Activated B cell treated with CpG ODN at 0.5 μM for 24 hours (primary cell): Measurements from ENCODE around the gene CFAP100. TPM values are rescaled to one million over a fixed set of nuclear protein-coding genes. Genes with fewer than 3 reads are reported as not detected.

Experiments used
- ATAC-seq: fragments of 200-7000 bp; cut with Tn5 transposase; one replicate; pipeline ENCODE4 v1.10.0; 2021; ENCODE audit warnings: low read depth, mild to moderate bottlenecking, moderate library complexity
- CTCF ChIA-PET: fragments of 350-600 bp; sonication (Branson Sonifier 250); formaldehyde crosslinking; loops from one replicate; lab custom pipeline; 2021; ENCODE audit warnings: antibody characterized with exemption; lab: Charles Lee
- POLR2A ChIA-PET: fragments of 350-600 bp; sonication (Branson Sonifier 250); formaldehyde crosslinking; loops from one replicate; lab custom pipeline; 2021; ENCODE audit warnings: antibody characterized with exemption; lab: Charles Lee
- DNase-seq: peaks from one replicate; pipeline ENCODE4 v3.0.0; 2022
- H3K27ac Mint-ChIP-seq: one replicate; pipeline ENCODE4 v1.8.0; 2020; ENCODE audit warnings: mixed read lengths
- H3K27me3 Mint-ChIP-seq: one replicate; pipeline ENCODE4 v1.8.0; 2021; ENCODE audit warnings: mixed read lengths
- H3K36me3 Mint-ChIP-seq: one replicate; pipeline ENCODE4 v1.8.0; 2021; ENCODE audit warnings: low read depth, mixed read lengths
- H3K4me1 Mint-ChIP-seq: one replicate; pipeline ENCODE4 v1.8.0; 2021; ENCODE audit warnings: mixed read lengths
- H3K4me3 Mint-ChIP-seq: one replicate; pipeline ENCODE4 v1.8.0; 2020; ENCODE audit warnings: mild to moderate bottlenecking, mixed read lengths
- H3K9me3 Mint-ChIP-seq: one replicate; pipeline ENCODE4 v1.8.0; 2020; ENCODE audit warnings: mixed read lengths
- intact Hi-C: fragments of 100-400 bp; cut with micrococcal nuclease; formaldehyde crosslinking; loops from one replicate; pipeline ENCODE4 v1.15.1; 2024
- total RNA-seq: library from RNA; stranded (reverse); gene quantifications from 2 replicates; pipeline ENCODE4 v1.2.3, GENCODE V29; 2022
- TF ChIP-seq, protein P1 (sequence below): fragments of 200-600 bp; IDR thresholded peaks from one replicate; pipeline ENCODE4 v1.8.0; 2022; ENCODE audit warnings: antibody characterized with exemption, mild to moderate bottlenecking

Gene CFAP100
- total RNA-seq, 1 donor from 2014 or later = not detected

GRCh38 chr3:126389112-126389793, 5.5 kb upstream of the CFAP100 start:
- H3K4me1 Mint-ChIP-seq = peaks cover 15% of the 10 kb centered on the region
- ATAC-seq (peak; percentile 95), DNase-seq (peak; percentile 50)
- peak overlapping the region; percentile 53 for H3K4me3 Mint-ChIP-seq
- no peaks in the 10 kb centered on the region for H3K9me3 Mint-ChIP-seq
- TF ChIP-seq, protein P1, sequence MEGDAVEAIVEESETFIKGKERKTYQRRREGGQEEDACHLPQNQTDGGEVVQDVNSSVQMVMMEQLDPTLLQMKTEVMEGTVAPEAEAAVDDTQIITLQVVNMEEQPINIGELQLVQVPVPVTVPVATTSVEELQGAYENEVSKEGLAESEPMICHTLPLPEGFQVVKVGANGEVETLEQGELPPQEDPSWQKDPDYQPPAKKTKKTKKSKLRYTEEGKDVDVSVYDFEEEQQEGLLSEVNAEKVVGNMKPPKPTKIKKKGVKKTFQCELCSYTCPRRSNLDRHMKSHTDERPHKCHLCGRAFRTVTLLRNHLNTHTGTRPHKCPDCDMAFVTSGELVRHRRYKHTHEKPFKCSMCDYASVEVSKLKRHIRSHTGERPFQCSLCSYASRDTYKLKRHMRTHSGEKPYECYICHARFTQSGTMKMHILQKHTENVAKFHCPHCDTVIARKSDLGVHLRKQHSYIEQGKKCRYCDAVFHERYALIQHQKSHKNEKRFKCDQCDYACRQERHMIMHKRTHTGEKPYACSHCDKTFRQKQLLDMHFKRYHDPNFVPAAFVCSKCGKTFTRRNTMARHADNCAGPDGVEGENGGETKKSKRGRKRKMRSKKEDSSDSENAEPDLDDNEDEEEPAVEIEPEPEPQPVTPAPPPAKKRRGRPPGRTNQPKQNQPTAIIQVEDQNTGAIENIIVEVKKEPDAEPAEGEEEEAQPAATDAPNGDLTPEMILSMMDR = no peak
- CTCF ChIA-PET = interaction anchor here (1.3 kb wide), 1 partner anchor 38 kb away, joined by 3 read pairs; no protein-coding TSS in a partner anchor
- POLR2A ChIA-PET = no interaction called here
- peaks cover 46% of the 10 kb centered on the region for H3K27me3 Mint-ChIP-seq
- intact Hi-C loops = loop anchor here (1.0 to 5.0 kb wide), 4 partner anchors 32 to 622 kb away; partner anchors contain the start of gene KLF15
- no peak overlapping the region for H3K27ac Mint-ChIP-seq
- no peaks in the 10 kb centered on the region for H3K36me3 Mint-ChIP-seq

DNA sequence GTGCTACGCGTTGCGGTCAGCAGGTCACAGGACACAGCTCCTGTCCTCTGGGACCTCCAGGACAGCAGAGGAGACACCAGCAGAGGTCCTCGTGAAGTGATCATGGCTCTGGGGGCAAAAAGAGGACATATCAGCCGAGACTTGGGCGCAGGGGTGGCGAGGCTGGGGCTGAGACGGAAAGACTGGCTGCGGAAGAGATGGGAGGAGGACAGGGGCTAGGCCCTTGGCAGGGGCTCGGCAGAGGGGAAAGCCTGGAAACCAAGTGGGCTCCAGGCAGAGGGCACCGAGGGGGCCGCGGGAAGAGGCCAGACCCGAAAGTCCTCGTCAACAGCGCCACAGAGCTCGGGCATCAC, 4.9 kb upstream of the CFAP100 start:
- intact Hi-C loops = loop anchor here (1.0 to 5.0 kb wide), 4 partner anchors 32 to 622 kb away; partner anchors contain the start of gene KLF15
- ChIA-PET CTCF (interaction anchor here (1.3 kb wide), 1 partner anchor 39 kb away, joined by 3 read pairs; no protein-coding TSS in a partner anchor), POLR2A (no interaction called here)
- no peak for ATAC-seq
- Mint-ChIP-seq H3K4me3 (peak overlapping the region; percentile 53), H3K9me3 (no peaks in the 10 kb centered on the region), H3K27me3 (peaks cover 46% of the 10 kb centered on the region), H3K27ac (no peak overlapping the region), H3K36me3 (no peaks in the 10 kb centered on the region), H3K4me1 (peaks cover 15% of the 10 kb centered on the region)
- no peak for DNase-seq
- TF ChIP-seq, protein P1 = no peak

DNA sequence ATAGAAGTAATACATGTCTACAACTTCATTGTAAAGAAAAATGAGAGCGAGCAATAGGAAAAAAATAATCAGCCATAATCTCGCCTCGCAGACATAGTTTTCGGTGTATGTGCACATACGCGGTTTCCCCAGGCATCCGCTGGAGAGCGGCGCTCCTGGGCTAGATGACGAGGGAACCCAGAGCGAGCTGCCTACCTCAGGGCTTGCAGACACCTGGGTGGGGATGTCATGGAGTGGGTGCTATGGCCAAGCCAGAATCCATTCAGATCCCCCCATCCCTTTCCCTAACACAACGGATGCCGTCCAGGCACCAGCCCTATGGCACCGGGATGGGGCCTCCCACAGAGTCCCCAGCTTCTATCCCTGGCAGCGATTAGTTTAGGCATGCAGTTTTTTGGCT, 4.5 kb upstream of the CFAP100 start:
- DNase-seq = no peak
- Mint-ChIP-seq H3K36me3 (no peaks in the 10 kb centered on the region), H3K4me1 (peaks cover 15% of the 10 kb centered on the region), H3K4me3 (no peak overlapping the region), H3K9me3 (no peaks in the 10 kb centered on the region), H3K27me3 (peaks cover 48% of the 10 kb centered on the region), H3K27ac (no peak overlapping the region)
- no peak for ATAC-seq
- intact Hi-C loops = no loop called here
- POLR2A ChIA-PET = no interaction called here
- CTCF ChIA-PET = interaction anchor here (1.3 kb wide), 1 partner anchor 39 kb away, joined by 3 read pairs; no protein-coding TSS in a partner anchor
- TF ChIP-seq, protein P1 = no peak

DNA sequence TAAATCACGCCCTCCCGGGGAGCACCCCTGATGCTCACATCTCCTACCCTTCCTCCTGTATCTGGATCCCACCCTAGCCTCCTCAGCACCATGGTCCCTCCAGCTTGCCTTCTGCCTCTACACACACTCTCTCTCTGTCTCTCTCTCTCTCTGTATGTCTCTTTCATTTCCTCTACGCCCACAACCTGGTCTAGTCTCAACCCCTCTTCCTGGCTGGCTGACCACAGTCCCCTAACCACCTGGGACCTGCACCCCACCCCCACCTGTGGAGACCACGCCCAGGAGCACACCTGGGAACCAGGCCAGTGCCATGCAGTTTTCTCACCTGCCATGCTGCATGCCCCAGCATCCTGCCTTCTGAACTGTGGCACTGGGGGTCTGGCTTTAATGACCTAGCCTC, 4.0 kb upstream of the CFAP100 start:
- Mint-ChIP-seq H3K27me3 (peaks cover 52% of the 10 kb centered on the region), H3K4me1 (peaks cover 15% of the 10 kb centered on the region), H3K27ac (no peak overlapping the region), H3K36me3 (no peaks in the 10 kb centered on the region), H3K4me3 (no peak overlapping the region), H3K9me3 (no peaks in the 10 kb centered on the region)
- ChIA-PET POLR2A (no interaction called here), CTCF (no interaction called here)
- TF ChIP-seq, protein P1 = no peak
- intact Hi-C loops = no loop called here
- ATAC-seq = no peak
- DNase-seq = no peak

- no peak for ATAC-seq
Measured at GRCh38 chr3:126391631-126392030, 3.1 kb upstream of the CFAP100 start.

More at GRCh38 chr3:126391631-126392030, 3.1 kb upstream of the CFAP100 start:
- Mint-ChIP-seq H3K4me1 (peaks cover 15% of the 10 kb centered on the region), H3K4me3 (no peak overlapping the region), H3K36me3 (no peaks in the 10 kb centered on the region), H3K9me3 (no peaks in the 10 kb centered on the region), H3K27ac (no peak overlapping the region), H3K27me3 (peaks cover 54% of the 10 kb centered on the region)
- TF ChIP-seq, protein P1 = no peak
- POLR2A ChIA-PET = no interaction called here
- no peak for DNase-seq
- CTCF ChIA-PET = interaction anchor here (2.6 kb wide), 1 partner anchor 257 kb away, joined by 16 read pairs; no protein-coding TSS in a partner anchor
- intact Hi-C loops = no loop called here
